GM18861 (cell line): ENCODE data around the gene CLCN7.

Experiments used
- ATAC-seq: cut with Tn5 transposase; IDR thresholded peaks from one replicate; pipeline ENCODE4 v1.9.1; 2021; ENCODE audit not compliant: unreplicated experiment

CLCN7 gene

GRCh38 chr16:1464196-1464893, 10.5 kb downstream of the CLCN7 start:
- no peak for ATAC-seq

- no peak for ATAC-seq
Observed at GRCh38 chr16:1461146-1461545, 13.7 kb downstream of the CLCN7 start.

DNA sequence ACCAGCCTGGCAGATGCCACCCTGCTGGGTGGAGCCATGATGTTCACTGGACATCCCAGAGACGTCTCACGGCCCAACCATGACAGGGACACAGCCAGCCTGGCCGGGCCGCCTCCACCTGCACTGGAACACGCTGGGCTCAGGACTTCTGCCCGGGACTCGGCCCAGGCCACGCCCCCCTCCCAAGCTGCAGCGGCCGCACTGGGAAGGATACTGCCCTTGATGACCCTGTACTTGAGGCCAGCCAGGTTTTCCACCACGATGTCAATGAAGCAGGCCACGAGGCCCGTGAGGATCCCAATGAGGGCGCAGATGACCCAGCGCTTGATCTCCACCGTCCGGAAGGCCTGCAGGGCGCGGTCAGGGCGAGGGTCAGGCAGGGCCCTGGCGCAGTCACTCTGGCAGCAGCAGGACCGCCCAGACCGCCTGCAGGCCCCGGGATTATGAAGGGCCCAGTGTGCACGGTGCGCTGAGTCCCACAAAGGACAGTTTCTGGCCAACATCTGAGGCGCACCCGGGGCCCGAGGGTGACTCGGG, 14.2 kb downstream of the CLCN7 start:
- ATAC-seq, result no peak

DNA sequence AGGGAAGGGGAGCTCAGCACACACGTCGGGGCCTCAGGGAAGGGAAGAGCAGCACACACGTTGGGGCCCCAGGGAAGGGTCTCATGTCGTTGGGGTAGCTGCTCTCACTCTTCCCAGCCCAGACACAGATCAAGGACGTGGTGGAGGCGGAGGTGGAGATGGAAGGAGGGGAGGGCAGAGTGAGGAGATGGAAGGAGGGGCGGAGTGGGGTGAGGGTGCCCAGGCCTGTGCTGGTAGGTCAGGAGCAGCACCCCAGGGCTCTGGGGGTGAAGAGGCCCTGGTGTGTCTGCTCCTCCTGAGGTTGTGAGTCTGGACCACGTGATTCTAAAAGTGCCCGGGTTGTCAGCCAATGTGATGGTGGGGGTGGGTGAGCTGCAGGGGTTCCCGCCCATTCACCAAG, 14.9 kb downstream of the CLCN7 start:
- no peak for ATAC-seq

- ATAC-seq, result no peak
Observed at GRCh38 chr16:1458977-1459341, 15.9 kb downstream of the CLCN7 start.

GRCh38 chr16:1458336-1458976, 16.4 kb downstream of the CLCN7 start:
- no peak for ATAC-seq

GRCh38 chr16:1457489-1458245, 17.2 kb downstream of the CLCN7 start:
- ATAC-seq, result no peak

- ATAC-seq, result no peak
Observed at GRCh38 chr16:1456951-1457350, 17.9 kb downstream of the CLCN7 start.

DNA sequence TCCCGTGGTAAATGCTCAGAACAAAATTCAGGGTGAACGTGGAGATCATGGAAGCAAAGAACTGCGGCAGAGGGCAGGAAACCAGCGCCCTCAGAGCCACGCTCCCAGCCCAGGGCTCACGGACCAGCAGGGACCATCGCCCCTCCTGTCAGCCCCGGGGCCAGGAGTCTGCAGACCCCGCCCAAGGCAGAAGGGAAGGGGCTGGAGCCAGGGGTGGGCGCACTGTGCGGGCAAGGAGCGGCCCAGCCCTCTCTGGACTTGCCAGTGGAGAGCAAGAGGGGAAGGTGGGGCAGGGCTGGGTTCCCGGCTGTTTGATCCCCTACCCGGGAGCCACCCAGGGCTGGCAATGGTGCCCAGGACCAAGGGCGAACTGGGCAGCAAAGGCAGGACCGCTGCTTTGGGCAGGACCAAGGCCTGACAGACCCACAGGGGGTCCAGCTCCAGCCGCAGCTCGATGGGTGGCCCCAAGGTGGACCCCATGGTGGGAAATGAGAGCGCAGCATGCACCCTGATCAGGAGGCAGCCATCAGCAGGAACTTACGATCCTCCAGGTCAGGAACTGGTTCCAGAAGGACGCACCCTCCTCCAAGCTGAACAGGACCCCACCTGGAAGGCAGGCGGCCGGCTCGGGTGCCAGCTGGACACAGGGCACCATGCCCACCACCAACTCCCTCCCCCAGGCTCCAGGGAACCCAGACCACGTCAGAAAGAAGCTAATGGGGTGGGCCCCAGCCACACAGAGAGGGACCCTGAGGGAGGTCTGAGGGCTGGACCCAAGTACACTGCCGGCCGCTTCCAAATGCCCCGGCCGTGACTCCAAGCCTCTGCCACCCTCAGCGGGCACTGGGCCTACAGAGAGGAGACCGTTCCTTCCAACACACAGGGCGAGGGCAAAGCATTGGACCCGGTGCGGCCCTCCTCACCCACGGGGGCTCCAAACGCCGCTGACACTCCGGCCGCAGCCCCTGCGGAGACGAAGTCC, 19.3 kb downstream of the CLCN7 start:
- ATAC-seq, result no peak

DNA sequence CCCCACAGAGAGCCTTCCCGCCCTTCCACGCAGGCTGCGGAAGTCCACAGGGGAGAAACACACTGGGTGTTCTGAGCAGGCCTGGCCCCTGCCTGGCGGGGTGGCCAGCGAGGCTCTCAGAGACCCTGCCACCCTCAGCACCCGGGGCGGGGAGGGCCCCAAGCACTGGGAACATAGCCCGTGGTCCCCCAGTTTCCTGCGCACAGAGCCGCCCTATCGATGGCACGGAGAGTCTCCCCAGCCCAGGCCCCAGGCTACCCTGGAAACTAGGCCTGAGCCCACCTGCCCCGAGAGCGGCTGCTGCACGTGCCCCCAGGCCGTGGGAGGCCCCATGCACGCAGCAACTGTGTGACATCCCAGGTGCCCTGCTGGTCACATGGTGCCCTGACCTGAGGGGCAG, 20.3 kb downstream of the CLCN7 start:
- no peak for ATAC-seq

DNA sequence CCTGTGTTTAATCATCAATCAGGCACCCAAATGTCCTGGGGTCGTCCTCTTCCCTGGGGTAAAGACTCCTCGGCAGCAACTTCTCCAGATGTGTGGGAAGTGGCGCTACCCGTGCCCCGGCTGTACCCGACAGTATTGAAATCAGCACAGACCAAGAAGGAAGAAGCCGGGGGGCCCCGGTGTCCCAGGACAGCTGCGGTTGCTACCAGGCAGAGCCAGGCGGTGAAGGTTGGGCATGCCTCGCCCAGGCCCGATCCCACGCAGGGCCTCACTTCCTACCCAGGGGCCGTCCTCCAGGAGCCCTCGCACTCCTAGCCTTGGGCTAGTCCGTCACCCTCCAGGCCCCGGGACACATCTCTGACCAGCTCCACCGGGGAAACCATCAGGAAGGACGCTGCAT, 21.5 kb downstream of the CLCN7 start:
- no peak for ATAC-seq

DNA sequence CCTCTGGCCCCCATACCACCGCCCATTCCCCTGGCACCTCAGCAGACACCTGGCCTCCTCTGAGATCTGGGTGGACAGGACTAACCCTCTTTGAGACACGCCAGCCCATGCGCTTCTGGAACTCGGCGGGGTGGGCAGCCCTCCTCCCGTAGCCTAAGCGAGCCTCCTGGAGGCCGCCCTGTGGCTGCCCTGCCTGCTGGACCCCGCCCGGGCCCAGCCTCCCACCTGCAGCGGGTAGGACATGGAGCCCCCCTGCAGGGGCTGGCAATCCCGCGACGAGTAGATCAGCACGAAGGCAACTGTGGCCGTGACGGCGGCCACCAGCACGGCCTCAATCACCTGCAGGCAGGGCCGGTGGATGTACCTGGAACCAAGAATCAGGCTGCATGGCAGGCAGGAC, 22.3 kb downstream of the CLCN7 start:
- ATAC-seq, result no peak

DNA sequence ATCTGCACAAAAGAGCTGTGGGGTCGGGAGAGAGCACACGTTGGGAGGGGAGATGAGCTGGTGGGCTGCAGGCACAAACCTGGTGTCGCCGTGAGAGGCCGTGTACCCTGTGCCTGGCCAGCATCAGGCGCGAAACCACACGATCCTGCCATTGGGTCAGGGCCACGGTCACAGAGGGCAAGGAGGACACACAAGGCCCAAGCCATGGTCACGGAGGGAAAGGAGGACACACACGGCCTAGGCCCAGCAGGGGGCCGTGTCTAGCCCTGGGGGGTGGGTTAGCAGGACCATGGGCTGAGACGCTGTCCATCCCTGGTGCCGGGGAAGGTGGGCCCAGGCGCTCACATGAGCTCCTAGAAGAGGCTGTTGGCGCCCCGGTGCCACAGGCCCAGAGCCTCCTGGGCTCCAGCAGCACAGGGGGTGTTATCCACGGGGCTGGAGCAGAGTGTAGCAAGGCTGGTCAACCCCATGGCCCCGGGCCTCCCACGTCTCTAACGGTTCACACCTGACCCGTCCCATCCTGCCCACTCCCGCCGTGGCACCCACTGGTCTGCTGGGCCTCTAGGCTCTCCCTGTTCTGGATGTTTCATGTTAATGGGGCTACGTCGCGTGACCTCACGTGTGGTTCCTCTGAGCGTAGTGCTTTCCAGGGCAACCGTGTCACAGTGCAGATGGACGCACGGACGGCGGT, 23.0 kb downstream of the CLCN7 start:
- no peak for ATAC-seq

DNA sequence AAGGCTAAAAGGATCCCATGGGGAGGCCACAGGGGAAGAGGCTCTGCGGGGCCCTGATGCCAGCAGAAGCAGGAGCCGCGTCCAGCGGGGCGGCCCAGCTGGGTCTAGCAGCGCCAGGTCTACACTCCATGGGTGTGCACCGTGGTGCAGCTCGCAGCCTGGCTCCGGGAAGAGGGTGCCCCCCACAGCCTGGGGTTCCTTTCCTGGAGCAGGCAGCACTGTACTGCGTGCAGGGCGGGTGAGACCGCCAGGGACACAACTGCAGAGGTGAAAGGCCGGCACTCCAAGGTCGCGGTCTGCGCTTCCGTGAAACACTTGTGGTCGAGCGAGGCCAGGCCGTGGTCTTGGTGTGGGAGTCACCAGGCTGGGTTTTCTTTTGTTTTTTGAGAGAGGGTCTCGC, 24.0 kb downstream of the CLCN7 start:
- ATAC-seq, result no peak

DNA sequence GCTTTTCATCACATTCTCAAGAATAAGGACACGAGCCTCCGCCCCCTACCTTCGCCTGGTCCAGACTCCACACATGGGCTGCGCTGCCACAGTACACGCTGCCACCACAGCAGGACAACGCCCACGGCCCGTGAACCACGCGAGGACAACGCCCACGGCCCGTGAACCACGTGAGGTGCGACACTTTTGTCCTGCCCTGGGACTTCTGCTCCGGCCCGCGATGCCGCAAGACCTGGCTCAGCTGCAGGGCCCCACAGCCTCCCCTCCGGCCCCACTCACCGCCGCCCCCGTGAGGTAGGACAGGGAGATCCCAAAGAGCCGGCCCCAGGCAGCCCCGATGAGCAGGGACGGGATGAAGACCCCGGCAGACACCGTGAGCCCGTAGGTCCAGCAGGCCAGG, 24.6 kb downstream of the CLCN7 start:
- ATAC-seq, result no peak

- no peak for ATAC-seq
Observed at GRCh38 chr16:1449201-1449788, 25.5 kb downstream of the CLCN7 start.

- ATAC-seq, result no peak
Observed at GRCh38 chr16:1448536-1449116, 26.2 kb downstream of the CLCN7 start.

DNA sequence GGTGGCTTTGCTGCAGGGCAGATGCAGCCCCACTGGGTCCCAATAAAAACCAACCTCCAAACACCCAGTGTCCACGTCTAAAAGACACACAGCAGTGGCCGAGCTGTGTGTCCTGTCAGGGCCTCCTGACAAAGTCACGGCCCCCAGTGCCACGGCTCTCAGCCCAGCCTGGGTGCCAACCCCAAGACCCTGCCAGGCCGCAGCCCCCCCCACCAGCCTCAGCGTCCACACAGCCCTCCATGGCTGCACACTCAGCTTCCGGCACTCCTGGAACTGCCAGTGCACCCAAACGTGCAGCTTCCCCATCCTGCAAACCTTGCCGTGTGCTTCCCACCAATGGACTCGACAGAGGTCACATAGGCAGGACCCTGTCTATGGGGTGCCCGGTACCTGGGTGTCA, 26.9 kb downstream of the CLCN7 start:
- ATAC-seq, result no peak

GRCh38 chr16:1446296-1447080, 28.3 kb downstream of the CLCN7 start:
- ATAC-seq, result no peak
